OCI-LY1 (cell line): Measurements from ENCODE around the gene PLEKHM3.

Experiments used
- H2AFZ ChIP-seq: fragments of 200-600 bp; sonication (generic), shearing (Covaris generic); 2 replicates; pipeline ENCODE4 v1.6.0; 2014; ENCODE audit warnings: antibody characterized with exemption, mild to moderate bottlenecking, low read length
- H3F3A ChIP-seq: fragments of 200-600 bp; sonication (generic), shearing (Covaris generic); 2 replicates; pipeline ENCODE4 v1.6.0; 2014; ENCODE audit warnings: mild to moderate bottlenecking, antibody characterized with exemption, low read length, moderate library complexity; ENCODE audit not compliant: insufficient read depth
- H3K27ac ChIP-seq: fragments of 200-600 bp; sonication (generic); 2 replicates; pipeline ENCODE4 v1.5.1; 2014; ENCODE audit warnings: low read length, mixed run types, mild to moderate bottlenecking, low read depth; ENCODE audit not compliant: poor library complexity, severe bottlenecking
- H3K27me3 ChIP-seq: fragments of 200-600 bp; sonication (generic); 2 replicates; pipeline ENCODE4 v1.6.0; 2014; ENCODE audit warnings: antibody characterized with exemption, mild to moderate bottlenecking, low read length, moderate library complexity; ENCODE audit not compliant: insufficient read depth
- H3K36me3 ChIP-seq: fragments of 200-600 bp; sonication (generic); 2 replicates; pipeline ENCODE4 v1.6.1; 2014; ENCODE audit warnings: mild to moderate bottlenecking, antibody characterized with exemption, low read length, moderate library complexity, mixed read lengths; ENCODE audit not compliant: insufficient read depth
- H3K4me1 ChIP-seq: fragments of 200-600 bp; sonication (generic); 2 replicates; pipeline ENCODE4 v1.5.1; 2014; ENCODE audit warnings: mild to moderate bottlenecking, low read length, moderate library complexity; ENCODE audit not compliant: insufficient read depth, severe bottlenecking
- H3K4me2 ChIP-seq: fragments of 200-600 bp; sonication (generic), shearing (Covaris generic); 2 replicates; pipeline ENCODE4 v1.6.1; 2014; ENCODE audit warnings: low read length
- H3K4me3 ChIP-seq: fragments of 200-600 bp; sonication (generic); 2 replicates; pipeline ENCODE4 v1.5.1; 2014; ENCODE audit warnings: low read length, low read depth, mild to moderate bottlenecking, mixed read lengths; ENCODE audit not compliant: poor library complexity, severe bottlenecking
- H3K79me2 ChIP-seq: fragments of 200-600 bp; shearing (Covaris generic); 2 replicates; pipeline ENCODE4 v1.6.1; 2016; ENCODE audit warnings: mixed run types, low read length, mixed read lengths; ENCODE audit not compliant: insufficient read depth
- H3K9ac ChIP-seq: fragments of 200-600 bp; sonication (generic), shearing (Covaris generic); 2 replicates; pipeline ENCODE4 v1.6.1; 2014; ENCODE audit warnings: mild to moderate bottlenecking, low read length, mixed read lengths
- H3K9me2 ChIP-seq: fragments of 200-600 bp; sonication (generic), shearing (Covaris generic); 2 replicates; pipeline ENCODE4 v1.6.1; 2014; ENCODE audit warnings: low read depth, mild to moderate bottlenecking, low read length, mixed read lengths
- H3K9me3 ChIP-seq: fragments of 200-600 bp; shearing (Covaris generic); 2 replicates; pipeline ENCODE4 v1.6.1; 2014; ENCODE audit warnings: low read length, mixed read lengths
- H4K20me1 ChIP-seq: fragments of 200-600 bp; sonication (generic), shearing (Covaris generic); 2 replicates; pipeline ENCODE4 v1.6.0; 2016; ENCODE audit warnings: mild to moderate bottlenecking, low read length; ENCODE audit not compliant: insufficient read depth
- EZH2 ChIP-seq: fragments of 200-600 bp; sonication (generic), shearing (Covaris generic); IDR thresholded peaks from 2 replicates; pipeline ENCODE4 v1.8.0; 2017; ENCODE audit warnings: borderline replicate concordance, mixed run types, mild to moderate bottlenecking, antibody characterized with exemption, low read length, moderate library complexity, mixed read lengths
- TF ChIP-seq, protein P1 (sequence below): fragments of 200-600 bp; sonication (generic), shearing (Covaris generic); IDR thresholded peaks from 2 replicates; pipeline ENCODE4 v1.5.1; 2017; ENCODE audit warnings: mild to moderate bottlenecking, antibody characterized with exemption, low read length, moderate library complexity, mixed read lengths

The PLEKHM3 gene

DNA sequence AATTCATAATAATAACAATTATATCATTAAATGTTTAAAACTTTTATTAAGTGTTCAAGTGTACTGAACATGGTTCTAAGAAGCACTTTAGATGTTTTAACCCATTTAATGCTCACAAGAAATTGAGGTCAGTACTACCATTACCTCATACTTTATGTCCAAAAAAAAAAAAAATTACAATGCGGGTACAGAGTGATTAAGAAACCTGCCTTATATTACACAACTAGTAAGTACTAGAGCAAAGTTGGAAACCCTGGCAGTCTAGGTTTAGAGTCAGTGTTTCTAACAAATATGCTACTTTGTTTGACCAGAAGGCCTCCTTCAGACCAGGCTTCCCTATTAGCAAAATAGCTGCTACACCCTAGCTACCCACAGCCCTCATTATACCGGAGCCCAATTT, 28.5 kb downstream of the PLEKHM3 start:
- Histone ChIP-seq H3K27me3 (no peaks in the 10 kb centered on the region), H3K27ac (no peak overlapping the region), H3F3A (no peaks in the 10 kb centered on the region), H3K36me3 (no peaks in the 10 kb centered on the region), H3K4me2 (no peak overlapping the region), H3K9me3 (no peaks in the 10 kb centered on the region), H3K4me1 (no peaks in the 10 kb centered on the region), H4K20me1 (no peaks in the 10 kb centered on the region), H3K9me2 (no peaks in the 10 kb centered on the region), H3K4me3 (no peak overlapping the region), H3K9ac (no peak overlapping the region), H2AFZ (no peak overlapping the region), H3K79me2 (no peaks in the 10 kb centered on the region)
- TF ChIP-seq, protein P1, sequence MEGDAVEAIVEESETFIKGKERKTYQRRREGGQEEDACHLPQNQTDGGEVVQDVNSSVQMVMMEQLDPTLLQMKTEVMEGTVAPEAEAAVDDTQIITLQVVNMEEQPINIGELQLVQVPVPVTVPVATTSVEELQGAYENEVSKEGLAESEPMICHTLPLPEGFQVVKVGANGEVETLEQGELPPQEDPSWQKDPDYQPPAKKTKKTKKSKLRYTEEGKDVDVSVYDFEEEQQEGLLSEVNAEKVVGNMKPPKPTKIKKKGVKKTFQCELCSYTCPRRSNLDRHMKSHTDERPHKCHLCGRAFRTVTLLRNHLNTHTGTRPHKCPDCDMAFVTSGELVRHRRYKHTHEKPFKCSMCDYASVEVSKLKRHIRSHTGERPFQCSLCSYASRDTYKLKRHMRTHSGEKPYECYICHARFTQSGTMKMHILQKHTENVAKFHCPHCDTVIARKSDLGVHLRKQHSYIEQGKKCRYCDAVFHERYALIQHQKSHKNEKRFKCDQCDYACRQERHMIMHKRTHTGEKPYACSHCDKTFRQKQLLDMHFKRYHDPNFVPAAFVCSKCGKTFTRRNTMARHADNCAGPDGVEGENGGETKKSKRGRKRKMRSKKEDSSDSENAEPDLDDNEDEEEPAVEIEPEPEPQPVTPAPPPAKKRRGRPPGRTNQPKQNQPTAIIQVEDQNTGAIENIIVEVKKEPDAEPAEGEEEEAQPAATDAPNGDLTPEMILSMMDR: no peak
- TF ChIP-seq EZH2: no peak

DNA sequence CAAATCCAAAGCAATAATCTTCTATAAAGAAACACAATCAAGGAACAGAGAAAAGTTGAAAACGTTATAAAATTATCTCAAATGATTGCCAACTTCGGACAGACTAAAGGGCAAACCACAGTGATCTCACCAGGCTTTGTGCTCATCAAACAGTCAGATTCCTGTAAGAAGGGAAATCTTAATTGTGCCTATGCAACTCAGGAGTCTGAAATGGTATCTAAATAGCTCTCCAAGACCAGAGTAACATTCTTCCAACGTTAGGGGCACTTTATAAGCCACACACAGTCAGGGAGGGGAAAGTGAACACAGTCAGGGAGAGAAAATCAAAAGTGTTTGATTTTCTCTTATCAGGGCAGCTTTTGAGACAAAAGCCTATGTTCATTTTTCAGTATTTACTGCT, 29.4 kb downstream of the PLEKHM3 start:
- H3K27ac ChIP-seq: no peak overlapping the region
- H3K9me3 ChIP-seq: no peaks in the 10 kb centered on the region
- no peaks in the 10 kb centered on the region for H3K36me3 ChIP-seq
- no peak overlapping the region for H3K4me3 ChIP-seq
- H3K4me1 ChIP-seq: no peaks in the 10 kb centered on the region
- H4K20me1 ChIP-seq: no peaks in the 10 kb centered on the region
- H3K27me3 ChIP-seq: no peaks in the 10 kb centered on the region
- no peak overlapping the region for H3K9ac ChIP-seq
- no peaks in the 10 kb centered on the region for H3F3A ChIP-seq
- H2AFZ ChIP-seq: no peak overlapping the region
- H3K4me2 ChIP-seq: no peak overlapping the region
- no peak for TF ChIP-seq EZH2
- TF ChIP-seq, protein P1: no peak
- no peaks in the 10 kb centered on the region for H3K9me2 ChIP-seq
- no peaks in the 10 kb centered on the region for H3K79me2 ChIP-seq

DNA sequence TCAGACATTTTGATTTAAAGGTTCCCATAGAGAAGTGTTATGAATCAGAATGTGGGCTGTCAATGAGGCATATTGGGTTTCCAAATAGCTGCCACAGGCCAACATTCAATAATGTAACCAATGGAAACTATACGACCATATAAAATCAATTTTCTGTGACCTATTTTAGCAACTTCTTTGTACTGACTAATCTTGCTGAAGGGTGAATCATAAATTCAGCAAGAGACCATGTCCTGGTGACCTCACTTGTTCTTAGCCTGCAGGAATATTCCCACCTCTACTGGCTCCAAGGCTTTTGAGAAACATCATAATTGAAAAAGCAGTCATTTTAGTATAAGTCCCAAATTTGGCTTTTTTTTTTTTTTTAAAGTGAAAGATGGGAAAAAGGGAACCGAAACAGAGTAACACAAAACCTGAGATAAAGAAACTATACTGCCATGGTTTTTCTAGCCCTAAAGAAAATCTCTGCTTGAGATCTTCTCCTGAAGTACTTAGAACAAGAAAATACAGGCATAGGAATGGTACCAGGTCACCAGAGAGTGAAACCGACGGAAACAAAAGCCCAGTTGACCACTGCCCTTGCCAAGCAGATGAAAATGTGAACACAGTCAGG, 32.1 kb downstream of the PLEKHM3 start:
- Histone ChIP-seq H3F3A (no peaks in the 10 kb centered on the region), H3K27ac (no peak overlapping the region), H3K4me1 (no peaks in the 10 kb centered on the region), H3K27me3 (no peaks in the 10 kb centered on the region), H3K4me3 (no peak overlapping the region), H3K9me3 (no peaks in the 10 kb centered on the region), H4K20me1 (no peaks in the 10 kb centered on the region), H3K79me2 (no peaks in the 10 kb centered on the region), H3K9ac (no peak overlapping the region), H3K9me2 (no peaks in the 10 kb centered on the region), H2AFZ (no peak overlapping the region), H3K36me3 (no peaks in the 10 kb centered on the region), H3K4me2 (no peak overlapping the region)
- TF ChIP-seq, protein P1: no peak
- no peak for TF ChIP-seq EZH2
